GM20431 (cell line): Measurements from ENCODE around the gene GABRA5.
"Not testable (repeated sequence)": the region's sequence is repeated elsewhere in the genome, so short reads cannot be mapped to it uniquely, and the experiment has no call there.

Experiments
- in situ Hi-C: fragments of 300-500 bp; cut with MseI, MboI; formaldehyde crosslinking; loops from one replicate; pipeline ENCODE4 v1.15.0; 2020; ENCODE audit warnings: low sequenced_read_pairs; ENCODE audit not compliant: unreplicated experiment

Gene GABRA5

DNA sequence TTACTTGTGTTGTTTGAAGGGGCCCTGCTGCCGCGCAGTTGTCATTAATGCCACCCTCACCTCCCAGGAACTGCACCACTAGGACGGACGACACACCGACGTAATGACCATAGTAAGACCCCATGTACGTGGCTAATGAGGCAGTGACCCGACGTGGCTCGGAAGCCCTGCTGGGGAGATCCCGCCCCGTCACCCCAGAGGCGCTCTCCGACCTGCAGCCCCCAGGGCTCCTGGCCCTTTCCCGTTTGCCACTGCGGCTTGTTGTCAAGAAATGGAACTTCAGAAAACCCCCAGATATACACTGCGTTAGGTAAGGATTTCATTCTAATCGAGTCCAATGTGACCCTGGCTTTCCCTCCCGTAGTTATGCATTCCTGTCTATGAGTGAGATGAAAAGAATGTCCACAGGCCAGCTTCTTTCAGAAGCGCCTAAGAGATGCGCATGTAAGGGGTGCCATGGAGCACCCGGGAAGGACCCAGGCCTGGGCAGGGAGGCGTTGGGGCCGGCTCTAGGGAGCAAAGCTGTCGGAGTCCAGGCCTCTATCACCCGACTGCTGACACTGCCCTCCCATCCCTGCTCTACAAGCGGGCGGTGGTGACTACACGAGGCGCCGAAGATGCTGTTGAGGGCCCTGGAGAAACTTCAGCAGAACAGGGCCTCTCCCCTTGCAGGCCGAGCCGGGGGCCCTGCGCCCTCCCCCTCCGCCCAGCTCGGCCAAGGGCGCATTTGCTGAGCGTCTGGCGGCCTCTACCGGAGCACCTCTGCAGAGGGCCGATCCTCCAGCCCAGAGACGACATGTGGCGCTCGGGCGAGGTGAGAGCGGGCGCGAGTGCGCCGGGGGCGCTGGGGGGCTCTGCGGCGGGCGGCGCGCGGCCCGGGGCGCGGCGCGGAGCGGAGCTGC, at the start of gene GABRA5:
TSS of gene GABRA5 (plus strand) at position 765 of the 902 bp plus-strand sequence. CDS start 2,187 bp downstream, outside the sequence.
- in situ Hi-C loops = no loop called here

DNA sequence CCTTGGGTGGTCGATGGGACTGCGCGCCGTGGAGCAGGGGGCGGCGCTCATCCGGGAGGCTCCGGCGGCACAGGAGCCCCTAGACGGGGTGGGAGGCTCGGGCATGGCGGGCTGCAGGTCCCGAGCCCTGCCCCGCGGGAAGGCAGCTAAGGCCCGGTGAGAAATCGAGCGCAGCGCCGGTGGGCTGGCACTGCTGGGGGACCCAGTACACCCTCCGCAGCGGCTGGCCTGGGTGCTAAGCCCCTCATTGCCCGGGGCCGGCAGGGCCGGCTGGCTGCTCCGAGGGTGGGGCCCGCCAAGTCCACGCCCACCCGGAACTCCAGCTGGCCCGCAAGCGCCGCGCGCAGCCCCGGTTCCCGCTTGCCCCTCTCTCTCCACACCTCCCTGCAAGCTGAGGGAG, 35.7 kb upstream of the GABRA5 start:
- in situ Hi-C loops = not testable (repeated sequence)

DNA sequence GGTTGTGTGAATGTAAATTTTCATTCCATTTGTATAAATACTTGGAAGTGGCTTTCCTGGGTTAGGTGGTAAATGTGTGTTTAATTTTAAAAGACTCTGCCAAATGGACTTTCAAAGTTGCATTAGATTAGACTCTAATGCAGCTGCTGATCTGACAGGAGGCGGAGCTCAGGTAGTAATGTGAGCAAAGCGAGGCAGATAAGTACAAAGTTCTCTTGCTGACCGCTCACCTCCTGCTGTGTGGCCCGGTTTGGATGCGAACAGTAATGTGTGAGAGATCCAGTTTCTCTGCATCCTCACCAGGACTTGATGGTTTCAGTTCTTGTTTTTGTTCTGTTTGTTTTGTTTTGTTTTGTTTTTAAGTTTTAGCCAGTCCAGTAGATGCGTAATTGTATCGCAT, 34.9 kb upstream of the GABRA5 start:
- in situ Hi-C loops = no loop called here

DNA sequence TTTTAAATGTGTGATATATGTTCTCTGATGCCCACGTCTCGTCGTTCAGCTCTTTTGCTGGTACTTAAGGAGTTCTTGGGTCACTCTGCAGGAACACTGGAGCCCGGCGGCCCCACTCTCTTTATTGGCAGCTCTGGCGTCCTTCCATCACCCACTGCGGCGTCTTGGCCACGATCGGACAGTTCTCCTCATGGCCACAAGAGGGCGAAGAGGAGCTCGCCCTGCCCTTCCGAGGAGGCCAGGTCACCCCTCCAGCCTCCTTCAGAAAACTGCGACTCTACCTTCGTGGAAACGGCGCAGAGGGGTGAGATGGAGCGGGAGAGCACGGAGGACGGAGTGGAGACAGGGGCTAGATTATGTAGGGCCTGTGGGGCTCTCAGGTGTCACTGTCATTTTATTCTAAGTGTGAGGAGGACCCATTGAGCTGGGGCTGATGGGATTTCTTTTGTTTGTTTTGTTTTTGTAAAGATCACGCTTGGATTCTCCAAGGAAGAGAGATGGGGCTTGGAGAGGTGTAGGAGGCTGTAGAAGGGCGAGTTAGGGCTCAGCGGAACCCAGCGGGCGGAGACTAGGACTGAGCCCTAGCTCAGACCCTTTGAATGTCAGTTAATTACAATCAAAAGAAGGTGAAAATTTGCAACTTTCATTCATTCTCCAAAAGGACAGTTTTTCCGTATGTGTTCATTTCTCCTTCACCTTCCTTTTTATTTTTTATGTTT, 28.0 kb upstream of the GABRA5 start:
- in situ Hi-C loops = no loop called here

DNA sequence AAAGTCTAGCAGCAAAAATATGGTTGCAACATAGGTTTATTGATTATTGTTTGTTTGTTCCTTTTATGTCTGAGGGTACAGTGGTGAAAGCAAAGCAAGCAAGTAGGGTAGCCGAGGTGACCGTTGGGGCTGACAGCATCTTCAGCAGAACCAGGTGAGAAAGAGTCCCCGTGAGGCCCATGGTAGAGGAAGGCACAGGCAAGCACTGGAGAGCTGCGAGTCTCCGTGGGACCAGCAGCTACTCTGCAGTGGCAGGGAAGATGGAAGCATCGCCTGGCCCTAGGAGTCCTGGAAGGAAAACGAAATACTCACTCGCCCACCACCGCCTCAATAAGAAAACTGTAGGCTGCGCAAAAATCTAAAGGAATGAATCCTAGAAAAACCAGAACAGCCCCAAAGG, 25.3 kb upstream of the GABRA5 start:
- in situ Hi-C loops = no loop called here

DNA sequence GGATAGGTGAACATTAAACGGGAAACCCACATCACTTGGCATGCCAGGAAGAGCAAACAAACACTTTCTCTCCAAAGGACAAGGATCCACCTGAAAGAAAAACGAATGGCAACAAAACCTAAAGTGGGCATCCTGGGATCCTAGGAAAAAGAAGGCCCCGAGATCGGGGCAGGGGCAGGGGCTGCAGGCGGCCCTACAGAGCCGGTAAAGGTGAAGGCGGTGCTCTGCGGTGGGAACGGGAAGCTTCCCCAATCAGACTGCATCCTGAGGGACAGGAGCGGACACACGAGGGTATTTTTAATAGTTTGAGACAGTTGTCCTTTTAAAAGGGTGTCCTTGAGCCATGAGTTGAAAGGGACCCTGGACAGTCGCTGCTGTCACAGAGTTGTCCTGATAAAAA, 24.9 kb upstream of the GABRA5 start:
- in situ Hi-C loops = no loop called here

DNA sequence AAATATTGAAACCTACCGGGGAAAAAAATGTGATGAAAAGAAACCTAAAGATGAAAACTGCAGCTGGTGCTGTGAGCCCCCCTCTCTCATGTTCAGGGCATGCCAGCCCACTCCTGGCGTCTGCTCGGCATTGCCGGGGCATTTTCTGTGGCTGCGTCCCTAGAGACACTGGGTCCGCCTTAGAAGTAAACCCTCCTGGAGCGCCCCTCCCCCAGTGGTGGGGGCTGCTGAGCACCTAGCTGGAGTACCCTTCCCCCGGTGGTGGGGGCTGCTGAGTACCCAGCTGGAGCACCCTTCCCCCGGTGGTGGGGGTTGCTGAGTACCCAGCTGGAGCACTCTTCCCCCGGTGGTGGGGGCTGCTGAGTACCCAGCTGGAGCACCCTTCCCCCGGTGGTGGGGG, 24.5 kb upstream of the GABRA5 start:
- in situ Hi-C loops = no loop called here

DNA sequence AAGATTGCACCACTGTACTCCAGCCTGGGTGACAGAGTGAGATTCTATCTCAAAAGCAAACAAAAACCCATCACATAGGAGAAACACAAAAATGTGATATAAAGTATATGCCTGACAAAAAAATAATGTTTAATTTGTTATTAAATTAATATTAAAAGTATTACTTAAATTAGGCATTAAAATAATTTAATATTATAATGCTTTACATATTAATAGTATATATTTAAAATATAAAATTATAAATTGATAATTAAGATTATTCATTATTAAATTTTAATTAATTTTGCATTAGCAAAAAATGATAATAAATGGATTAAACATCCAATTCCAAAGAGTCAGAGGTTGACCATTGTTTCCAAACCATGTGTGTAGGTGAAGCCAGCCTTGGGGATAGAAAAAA, 22.0 kb upstream of the GABRA5 start:
- in situ Hi-C loops = no loop called here

DNA sequence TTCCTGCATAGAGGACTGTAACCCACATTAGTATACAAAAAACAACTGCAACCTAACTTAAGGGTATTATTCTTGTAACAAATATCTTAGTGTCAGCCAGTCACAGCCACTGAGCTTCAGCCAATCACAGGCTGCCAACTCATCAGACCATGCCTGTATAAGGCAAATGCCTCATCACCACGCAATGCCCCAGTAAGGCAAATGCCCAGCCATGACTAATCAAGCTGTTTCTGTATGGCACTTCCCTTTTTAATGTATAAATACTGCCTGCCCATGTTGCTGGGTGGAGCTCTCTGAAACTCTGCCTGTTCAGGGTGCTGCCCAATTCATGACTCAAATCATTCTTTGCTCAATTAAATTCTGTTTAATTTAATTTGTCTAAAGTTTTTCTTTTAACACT, 18.4 kb upstream of the GABRA5 start:
- in situ Hi-C loops = no loop called here

DNA sequence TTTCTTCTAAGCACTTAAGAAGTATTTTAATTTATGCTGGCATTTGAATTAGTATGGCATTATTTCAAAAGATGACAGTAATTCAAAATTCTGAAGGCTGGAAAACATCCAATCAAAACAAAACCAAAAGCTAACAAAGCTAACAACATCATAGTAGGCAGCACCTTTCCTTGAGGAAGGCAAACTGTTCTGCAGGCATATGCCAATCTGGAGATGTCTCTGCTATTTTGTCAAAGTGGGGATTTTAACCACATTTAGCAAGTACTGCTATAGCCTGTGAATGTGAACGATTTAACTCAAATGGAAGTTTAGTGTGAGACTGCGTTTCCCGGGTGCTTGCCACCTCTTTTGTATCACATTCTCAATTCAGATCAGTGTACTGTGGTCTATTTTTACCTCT, 16.7 kb upstream of the GABRA5 start:
- in situ Hi-C loops = no loop called here

DNA sequence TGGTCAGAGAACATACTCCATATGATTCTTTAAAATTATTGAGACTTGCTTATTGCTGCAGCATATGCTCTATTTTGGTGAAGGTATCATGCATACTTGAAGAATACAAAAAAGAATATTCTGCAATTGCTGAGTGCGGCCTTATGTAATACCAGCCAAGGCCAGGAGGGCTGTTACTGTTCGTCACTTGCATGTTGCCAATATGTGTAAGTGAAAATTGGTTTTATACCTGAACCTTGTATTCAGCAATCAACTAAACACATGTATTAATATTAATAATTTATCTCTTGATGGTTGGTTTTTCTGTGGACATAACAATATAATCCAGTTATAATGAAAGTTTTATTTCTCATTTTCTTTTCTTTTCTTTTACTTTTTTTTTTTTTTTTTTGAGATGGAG, 13.9 kb upstream of the GABRA5 start:
- in situ Hi-C loops = no loop called here

DNA sequence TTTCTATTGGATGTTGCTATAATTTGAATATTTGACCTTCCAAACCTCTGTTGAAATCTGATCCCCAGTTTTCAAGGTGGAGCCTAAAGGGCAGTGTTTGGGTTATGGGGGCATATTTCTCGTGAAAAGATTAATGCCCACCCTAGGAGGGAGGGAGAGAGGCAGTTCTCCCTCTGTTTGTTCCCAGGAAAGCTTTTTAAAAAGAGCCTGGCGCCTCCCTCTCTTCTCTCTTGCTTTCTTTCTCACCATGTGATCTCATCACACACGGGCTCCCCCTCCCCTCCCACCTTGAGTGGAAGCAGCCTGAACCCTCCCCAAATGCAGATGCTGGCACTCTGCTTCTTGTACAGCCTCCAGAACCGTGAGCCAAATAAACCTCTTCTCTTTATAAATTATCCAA, 12.4 kb upstream of the GABRA5 start:
- in situ Hi-C loops = no loop called here

DNA sequence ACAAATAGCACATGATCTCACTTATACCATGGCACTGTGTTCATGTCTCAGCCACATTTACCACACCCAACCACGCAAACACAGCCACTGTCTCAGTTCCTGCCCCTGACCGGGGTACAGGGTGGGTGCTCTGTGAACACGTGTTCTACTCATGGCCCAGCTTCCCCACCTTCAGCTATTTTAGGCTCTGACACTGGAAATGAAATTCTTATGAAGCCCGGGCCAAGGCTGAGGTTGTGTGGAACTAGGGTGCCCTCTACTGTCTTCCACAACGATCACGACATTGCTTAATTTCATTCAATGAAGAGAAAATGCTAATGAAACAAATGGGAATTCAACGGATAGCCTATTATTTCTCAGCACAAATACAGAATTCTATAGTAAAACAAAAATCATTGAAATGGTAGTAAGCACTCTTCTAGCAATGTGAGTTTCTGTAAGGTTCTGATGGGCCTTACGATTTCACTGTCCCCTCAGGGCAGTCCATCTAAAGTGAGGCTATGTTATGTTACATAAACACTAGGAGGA, 2.1 kb upstream of the GABRA5 start:
- in situ Hi-C loops = no loop called here

DNA sequence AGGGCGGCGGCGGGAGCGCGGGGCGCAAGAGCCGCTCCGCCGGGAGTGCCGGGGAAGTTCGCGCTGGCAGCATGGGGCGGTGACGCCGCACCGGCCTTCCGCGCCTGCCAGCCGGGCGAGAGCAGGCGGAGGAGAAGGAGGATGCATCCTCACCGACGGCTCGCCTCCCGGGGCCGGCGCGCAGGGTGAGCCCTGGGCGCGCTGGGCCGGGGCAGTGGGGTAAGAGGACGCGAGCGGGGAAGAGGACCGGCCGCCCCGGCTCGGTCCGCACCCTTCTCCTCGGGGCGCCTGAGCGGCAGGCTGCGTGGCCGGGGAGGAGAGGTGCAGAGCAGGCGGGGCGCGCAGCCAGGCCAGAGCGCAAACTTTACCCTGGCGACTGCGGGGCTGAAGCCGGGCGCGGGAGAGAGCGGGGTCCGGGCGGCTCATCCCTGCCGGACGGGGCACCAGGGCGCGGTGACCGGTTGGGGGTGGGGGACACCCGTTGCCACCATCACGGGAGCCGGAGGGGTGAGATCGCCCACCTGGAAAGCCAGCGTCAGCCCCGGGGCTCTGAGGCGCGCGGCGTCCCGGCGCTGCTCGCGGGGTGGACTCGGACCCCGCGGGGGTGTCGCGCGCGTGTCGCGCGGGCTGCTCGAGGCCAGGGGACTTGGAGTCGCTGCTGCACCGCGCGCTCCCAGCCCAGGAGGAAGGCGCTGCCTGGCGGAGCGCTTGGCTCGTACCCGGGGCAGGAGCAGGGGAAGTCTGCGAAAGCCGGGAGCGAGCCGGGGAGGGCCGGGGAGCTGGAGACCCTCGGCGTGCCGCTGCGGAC, 542 bp downstream of the GABRA5 start:
- in situ Hi-C loops = no loop called here

DNA sequence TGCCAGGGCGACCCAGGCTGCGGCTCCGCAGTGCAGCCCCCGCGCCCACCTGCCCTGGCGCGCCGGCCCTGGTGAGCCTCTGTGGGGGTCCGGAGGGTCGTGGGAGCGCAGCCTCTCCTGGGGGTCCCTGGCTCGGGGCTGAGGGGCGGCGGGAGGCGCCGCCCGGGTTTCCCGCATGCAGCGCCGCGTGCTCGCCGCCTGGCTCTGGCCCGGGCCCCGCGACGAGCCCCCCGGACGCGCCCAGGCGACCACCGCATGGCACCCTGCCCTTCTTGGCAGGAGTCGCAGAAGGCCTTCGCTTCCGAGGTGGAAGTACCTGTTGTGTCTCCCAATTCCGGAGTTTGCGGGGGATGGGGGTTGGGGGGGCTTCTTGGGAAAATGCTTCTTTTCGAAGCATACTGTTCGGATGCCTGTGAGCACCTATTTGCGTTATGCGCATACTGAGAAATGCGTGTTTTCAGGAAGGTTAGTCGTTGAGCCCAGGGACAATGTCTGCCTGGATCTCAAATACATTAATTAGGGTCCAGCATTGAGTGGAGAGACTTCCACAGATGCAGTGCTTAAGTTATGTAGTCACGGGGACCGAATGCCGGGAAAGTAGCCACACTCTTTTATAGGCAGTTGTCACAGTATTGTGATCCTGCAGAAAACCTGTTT, 1.3 kb downstream of the GABRA5 start:
- in situ Hi-C loops = no loop called here

DNA sequence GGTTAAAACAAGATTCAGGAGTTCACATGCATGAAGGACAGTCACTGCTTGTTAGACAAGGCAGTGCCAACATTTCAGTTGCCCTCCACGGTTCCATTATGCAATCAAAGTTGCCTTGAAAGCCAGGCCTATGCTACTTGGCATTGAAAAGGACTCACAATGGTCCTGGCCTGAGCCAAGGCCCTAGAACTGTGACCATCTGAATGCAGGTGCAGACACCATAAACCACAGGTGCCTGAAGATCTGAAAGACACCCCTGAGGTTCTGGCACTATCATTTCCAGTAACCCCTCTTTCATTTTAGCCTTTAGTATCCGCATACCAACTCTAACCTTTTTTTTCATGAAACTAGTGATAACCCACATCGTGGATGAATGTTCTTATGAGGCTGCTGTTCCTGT, 2.8 kb downstream of the GABRA5 start:
- in situ Hi-C loops = no loop called here

DNA sequence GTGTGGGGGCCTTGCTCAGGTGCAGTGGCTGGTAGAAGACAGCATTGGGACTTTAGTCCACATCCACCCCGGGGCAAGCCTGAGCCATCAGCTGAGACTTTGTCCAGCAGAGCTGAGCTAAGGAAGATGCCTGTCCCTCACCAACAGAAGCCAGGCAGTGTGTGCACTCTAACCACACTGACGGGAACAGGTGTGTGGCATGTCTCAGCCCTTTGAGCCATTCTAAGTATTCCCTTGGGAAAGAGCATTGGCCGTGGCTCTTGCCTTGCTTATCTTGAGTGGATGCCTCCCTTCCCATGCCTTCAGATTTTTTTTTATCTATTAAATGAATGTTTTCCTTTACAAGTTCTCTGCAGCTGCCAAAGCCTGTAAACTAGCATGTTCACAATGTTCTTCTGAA, 3.5 kb downstream of the GABRA5 start:
- in situ Hi-C loops = no loop called here

DNA sequence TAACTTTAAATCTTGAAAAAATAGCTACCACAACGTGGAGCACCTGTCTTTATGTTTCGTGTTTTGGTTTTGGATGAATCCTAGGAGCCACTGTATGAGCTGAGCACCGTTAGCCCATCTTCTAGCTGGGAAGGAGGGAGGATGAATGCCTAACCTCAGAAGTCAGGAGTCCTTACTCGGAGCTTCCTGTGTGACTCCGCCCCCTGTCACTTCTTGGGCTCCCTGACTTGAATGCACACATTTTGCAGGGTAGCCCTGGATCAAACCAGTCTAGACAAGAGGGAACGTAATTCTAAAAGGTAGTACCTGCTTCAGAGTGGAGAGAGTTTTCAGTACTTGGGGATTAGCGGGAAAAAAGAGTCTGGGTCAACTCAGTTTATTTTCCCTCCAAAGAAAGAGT, 5.3 kb downstream of the GABRA5 start:
- in situ Hi-C loops = no loop called here

DNA sequence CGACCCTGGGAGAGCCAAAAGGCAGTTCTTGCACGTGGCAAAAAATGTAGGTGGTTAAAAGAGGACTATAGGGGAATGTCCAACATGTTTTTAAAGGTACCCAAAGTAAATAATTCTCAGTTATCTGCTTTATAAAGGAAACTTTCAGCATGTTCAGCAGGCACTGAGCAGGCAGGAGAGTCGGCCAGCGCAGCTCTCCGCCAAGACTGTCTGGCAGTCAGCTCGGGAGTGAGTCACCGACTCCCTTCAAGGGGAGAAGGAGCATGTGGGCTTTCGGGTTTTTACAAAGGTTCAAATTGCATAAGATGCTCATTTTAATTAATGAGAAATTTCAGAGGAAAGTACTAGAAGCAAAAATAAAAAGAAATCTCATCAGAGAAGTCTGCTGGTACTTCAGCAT, 7.0 kb downstream of the GABRA5 start:
- in situ Hi-C loops = no loop called here
